ENCODE results near the gene MYOM1. TPM values are rescaled to one million over a fixed set of nuclear protein-coding genes. Genes with fewer than 3 reads are reported as not detected.

The MYOM1 gene
- total RNA-seq, 1 experiment from 2014 or later = 0.92 TPM

GRCh38 chr18:3041843-3042242, 177.9 kb downstream of the MYOM1 start:
- no TSS peak for BruUV-seq (replicated peaks)
- Histone ChIP-seq H3K36me3 (ENCODE audit: control insufficient read depth, insufficient read depth, low read length) (no peaks in the 10 kb centered on the region), H3K9me3 (ENCODE audit: control insufficient read depth, insufficient read depth, low read depth, low read length) (no peaks in the 10 kb centered on the region), H3K27ac (ENCODE audit: low read length) (no peak overlapping the region), H3K4me1 (ENCODE audit: control insufficient read depth, insufficient read depth, low read length) (peaks cover 5% of the 10 kb centered on the region; the same call in 1 of the 2 replicates), H3K4me3 (ENCODE audit: low read depth in 2 of 2, low read length in 2 of 2) (no peak overlapping the region), H3K27me3 (ENCODE audit: control insufficient read depth, insufficient read depth, low read length) (no peaks in the 10 kb centered on the region)
- ChIA-PET POLR2A (no interaction called here), CTCF (no interaction called here)
- no peak for ATAC-seq
- in situ Hi-C loops (cut with HindIII; ENCODE audit: low pct_unique_long_range_greater_than_20kb, low sequenced_read_pairs) (no loop called here), intact Hi-C loops (cut with micrococcal nuclease; ENCODE audit: unreplicated experiment) (loop anchor here (10.0 kb wide), 1 partner anchor 173 kb away; the partner anchor contains the start of gene MYOM1)
- DNase-seq (ENCODE audit: low read depth, low spot score) = no peak
- TF ChIP-seq POLR2AphosphoS5 (IDR thresholded peaks at IDR 0.05; ENCODE audit: low read depth, low read length) = no peak
- no peak for TF ChIP-seq TCF7L2 (IDR thresholded peaks at IDR 0.05; ENCODE audit: low read depth, low read length)
- TF ChIP-seq SIN3A (IDR thresholded peaks at IDR 0.05; ENCODE audit: borderline replicate concordance, insufficient read depth, low read depth, low read length) = no peak
- TF ChIP-seq CTCF (IDR thresholded peaks at IDR 0.05) = no peak
- TF ChIP-seq REST (IDR thresholded peaks at IDR 0.05; ENCODE audit: insufficient read depth in 1 of 2, low read depth in 2 of 2, low read length in 1 of 2) = no peak

GRCh38 chr18:3040881-3041280, 178.9 kb downstream of the MYOM1 start:
- TF ChIP-seq POLR2AphosphoS5 (IDR thresholded peaks at IDR 0.05; ENCODE audit: low read depth, low read length) (no peak), SIN3A (IDR thresholded peaks at IDR 0.05; ENCODE audit: borderline replicate concordance, insufficient read depth, low read depth, low read length) (no peak), TCF7L2 (IDR thresholded peaks at IDR 0.05; ENCODE audit: low read depth, low read length) (no peak), REST (IDR thresholded peaks at IDR 0.05; ENCODE audit: insufficient read depth in 1 of 2, low read depth in 2 of 2, low read length in 1 of 2) (no peak)
- POLR2A ChIA-PET = no interaction called here
- peaks cover 5% of the 10 kb centered on the region; the same call in 1 of the 2 replicates for H3K4me1 ChIP-seq (ENCODE audit: control insufficient read depth, insufficient read depth, low read length)
- intact Hi-C loops (cut with micrococcal nuclease; ENCODE audit: unreplicated experiment) = loop anchor here (10.0 kb wide), 1 partner anchor 174 kb away; the partner anchor contains the start of gene MYOM1
- H3K9me3 ChIP-seq (ENCODE audit: control insufficient read depth, insufficient read depth, low read depth, low read length) = no peaks in the 10 kb centered on the region
- in situ Hi-C loops (cut with HindIII; ENCODE audit: low pct_unique_long_range_greater_than_20kb, low sequenced_read_pairs) = no loop called here
- DNase-seq (ENCODE audit: low read depth, low spot score) (no peak), ATAC-seq (no peak)
- BruUV-seq (replicated peaks) = no TSS peak
- H3K4me3 ChIP-seq (ENCODE audit: low read depth in 2 of 2, low read length in 2 of 2) = no peak overlapping the region
- H3K36me3 ChIP-seq (ENCODE audit: control insufficient read depth, insufficient read depth, low read length) = no peaks in the 10 kb centered on the region
- no peaks in the 10 kb centered on the region for H3K27me3 ChIP-seq (ENCODE audit: control insufficient read depth, insufficient read depth, low read length)
- no peak overlapping the region for H3K27ac ChIP-seq (ENCODE audit: low read length)
- CTCF ChIA-PET = no interaction called here
